NAMALWA (cell line): ENCODE measurements around the gene DQX1.
"Not testable (repeated sequence)": the region's sequence is repeated elsewhere in the genome, so short reads cannot be mapped to it uniquely, and the experiment has no call there.

Experiments used
- DNase-seq: peaks from one replicate; pipeline ENCODE4 v3.0.0-alpha.2; 2015; ENCODE audit warnings: low spot score

Gene DQX1, protein sequence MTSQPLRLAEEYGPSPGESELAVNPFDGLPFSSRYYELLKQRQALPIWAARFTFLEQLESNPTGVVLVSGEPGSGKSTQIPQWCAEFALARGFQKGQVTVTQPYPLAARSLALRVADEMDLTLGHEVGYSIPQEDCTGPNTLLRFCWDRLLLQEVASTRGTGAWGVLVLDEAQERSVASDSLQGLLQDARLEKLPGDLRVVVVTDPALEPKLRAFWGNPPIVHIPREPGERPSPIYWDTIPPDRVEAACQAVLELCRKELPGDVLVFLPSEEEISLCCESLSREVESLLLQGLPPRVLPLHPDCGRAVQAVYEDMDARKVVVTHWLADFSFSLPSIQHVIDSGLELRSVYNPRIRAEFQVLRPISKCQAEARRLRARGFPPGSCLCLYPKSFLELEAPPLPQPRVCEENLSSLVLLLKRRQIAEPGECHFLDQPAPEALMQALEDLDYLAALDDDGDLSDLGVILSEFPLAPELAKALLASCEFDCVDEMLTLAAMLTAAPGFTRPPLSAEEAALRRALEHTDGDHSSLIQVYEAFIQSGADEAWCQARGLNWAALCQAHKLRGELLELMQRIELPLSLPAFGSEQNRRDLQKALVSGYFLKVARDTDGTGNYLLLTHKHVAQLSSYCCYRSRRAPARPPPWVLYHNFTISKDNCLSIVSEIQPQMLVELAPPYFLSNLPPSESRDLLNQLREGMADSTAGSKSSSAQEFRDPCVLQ

DNA sequence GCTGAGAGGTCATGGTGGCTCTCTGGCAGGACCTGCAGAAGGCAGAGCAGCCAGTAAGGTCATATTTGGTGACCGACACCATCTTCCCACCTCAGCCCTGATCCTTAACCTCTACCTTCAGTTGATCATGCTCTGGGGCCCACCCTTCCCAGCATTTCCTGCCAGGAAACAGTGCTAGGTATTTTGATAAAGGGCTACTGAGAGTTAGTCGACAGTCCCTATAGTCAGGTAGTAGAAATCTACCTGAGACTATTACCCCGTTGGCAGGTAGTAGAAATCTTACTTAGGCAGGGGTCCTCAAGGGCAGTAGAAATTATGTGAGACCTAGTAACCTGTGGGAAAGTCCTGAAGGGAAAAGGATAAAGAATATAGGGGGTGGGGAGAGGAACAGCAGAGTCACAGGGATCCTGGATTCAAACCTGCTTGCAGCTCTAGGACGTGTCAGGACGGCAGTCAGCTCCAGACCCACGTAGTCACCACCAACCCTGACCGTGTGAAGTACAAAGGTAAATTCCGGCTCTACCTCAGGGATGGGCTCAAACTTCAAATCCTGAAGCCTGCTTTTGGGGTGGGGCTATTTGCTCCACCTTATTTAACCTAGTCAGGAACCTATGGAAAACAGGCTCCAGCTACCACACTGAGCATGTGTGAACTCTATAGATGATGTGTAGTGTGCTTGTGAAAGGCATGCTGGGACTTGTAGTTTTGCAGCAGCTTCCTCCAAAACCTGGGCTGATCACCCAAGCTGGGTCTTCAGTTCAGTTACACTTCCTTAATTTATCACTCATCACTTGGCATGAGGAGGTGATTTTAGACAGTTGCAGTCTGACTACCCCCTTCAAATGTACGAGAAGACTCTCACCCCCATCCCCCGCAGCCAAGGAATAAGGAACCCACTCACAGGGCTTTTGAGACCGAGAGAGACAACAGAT lies at the start of gene DQX1:
Gene DQX1, minus strand, starts transcription at position 515 of the 932 bp plus-strand sequence. Its CDS starts 502 bp downstream, at position 13.
- peak; percentile 84 for DNase-seq

DNA sequence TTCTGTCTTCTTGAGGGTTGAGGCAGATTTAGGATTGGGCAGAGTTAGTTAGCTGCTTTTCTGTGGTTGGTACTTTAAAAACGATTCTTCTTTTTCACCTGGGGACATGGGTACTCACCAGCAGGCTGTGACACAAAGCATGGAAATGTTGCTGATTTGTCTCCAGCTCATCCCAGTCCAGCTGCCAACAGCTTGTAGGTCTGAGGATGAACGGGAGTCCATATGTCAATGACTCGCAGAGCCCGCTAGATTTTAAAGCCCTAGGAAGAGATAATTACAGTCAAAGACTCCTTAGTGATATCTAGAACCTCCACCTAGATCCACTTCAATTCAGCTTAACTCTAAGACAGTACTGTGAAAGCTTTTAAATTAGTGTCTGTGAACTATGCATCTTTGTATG lies 49.3 kb upstream of the DQX1 start:
- DNase-seq: no peak

GRCh38 chr2:74573747-74574562 lies 47.9 kb upstream of the DQX1 start:
- peak; percentile 57 for DNase-seq

GRCh38 chr2:74572178-74572925 lies 46.3 kb upstream of the DQX1 start:
- DNase-seq: no peak

DNA sequence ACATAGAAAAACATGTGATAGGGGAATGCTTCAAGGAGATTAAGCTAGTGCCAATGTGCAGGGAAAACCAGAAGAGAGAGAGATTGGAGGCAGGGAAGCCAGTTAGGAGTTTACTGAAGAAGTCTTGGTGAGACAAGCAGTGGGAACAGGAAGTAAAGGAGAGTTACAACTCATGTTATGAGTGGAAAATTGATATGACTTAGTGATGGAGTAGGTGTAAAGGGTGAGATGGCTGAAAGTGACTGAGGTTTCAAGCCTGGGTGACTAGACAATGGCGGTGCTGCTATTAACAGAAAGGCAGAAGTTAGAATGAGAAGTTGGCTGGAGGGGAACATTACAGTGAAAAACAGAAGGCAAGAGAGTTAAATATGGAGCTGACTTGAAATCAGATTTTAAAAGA lies 45.0 kb upstream of the DQX1 start:
- DNase-seq: peak; percentile 32

DNA sequence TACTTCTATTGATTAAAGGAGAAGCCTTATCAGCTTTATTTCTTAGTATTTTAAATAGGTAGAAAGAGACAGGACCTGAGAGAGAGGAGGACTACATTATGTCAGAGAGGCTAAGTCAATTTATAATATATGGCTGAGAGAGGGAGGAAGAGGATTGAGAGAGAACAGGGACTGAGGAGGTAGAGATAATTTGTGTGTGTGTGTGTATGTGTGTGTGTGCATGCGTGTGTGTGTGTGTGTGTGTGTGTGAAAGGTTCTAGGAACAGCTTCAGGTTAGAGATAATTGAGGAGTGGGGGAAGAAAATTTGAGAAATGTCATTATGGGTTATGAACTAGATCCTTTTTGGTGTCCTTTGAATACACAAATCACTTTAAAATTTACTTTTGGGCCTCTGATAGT lies 43.7 kb upstream of the DQX1 start:
- no peak for DNase-seq

GRCh38 chr2:74567881-74568280 lies 41.9 kb upstream of the DQX1 start:
- DNase-seq: no peak

DNA sequence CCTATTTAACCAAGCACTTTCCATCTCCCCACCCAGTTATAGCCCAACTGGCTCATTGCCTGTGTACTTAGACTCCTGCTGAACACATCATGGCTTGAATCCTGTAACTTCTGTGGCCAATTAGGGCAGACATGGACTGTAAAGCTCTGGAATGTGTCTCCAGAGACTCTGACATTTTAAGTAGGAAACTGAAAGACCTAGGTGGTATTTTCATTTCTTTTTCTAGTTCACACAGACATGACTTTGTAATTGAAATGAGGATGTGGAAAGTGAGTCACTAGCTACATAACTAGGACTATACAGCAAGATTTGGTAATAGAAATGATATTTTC lies 40.7 kb upstream of the DQX1 start:
- no peak for DNase-seq

- no peak for DNase-seq
Measured at GRCh38 chr2:74566076-74566753, 40.2 kb upstream of the DQX1 start.

DNA sequence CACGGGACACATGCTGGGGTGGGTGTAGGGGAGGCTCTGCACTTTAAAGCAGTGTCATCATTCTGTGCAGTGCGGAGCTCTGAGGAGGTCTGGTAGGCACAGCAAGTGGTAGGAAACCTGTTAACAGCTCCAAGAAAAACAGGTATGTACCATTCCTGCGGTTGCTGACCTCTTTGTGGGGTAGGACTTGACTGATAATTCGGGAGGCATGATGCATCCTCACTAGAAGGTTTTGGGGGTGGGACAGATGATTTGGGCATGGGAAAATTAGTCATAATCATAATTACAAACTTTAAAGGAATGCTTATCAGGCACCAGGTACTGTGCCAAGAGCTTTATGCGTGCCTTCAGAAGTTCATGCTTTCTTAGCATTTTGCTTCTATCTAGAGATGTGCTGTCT lies 38.2 kb upstream of the DQX1 start:
- DNase-seq: no peak

GRCh38 chr2:74562126-74562775 lies 36.2 kb upstream of the DQX1 start:
- DNase-seq: no peak

GRCh38 chr2:74561022-74561421 lies 35.0 kb upstream of the DQX1 start:
- not testable (repeated sequence) for DNase-seq

- no peak for DNase-seq
Measured at GRCh38 chr2:74560591-74560990, 34.6 kb upstream of the DQX1 start.

DNA sequence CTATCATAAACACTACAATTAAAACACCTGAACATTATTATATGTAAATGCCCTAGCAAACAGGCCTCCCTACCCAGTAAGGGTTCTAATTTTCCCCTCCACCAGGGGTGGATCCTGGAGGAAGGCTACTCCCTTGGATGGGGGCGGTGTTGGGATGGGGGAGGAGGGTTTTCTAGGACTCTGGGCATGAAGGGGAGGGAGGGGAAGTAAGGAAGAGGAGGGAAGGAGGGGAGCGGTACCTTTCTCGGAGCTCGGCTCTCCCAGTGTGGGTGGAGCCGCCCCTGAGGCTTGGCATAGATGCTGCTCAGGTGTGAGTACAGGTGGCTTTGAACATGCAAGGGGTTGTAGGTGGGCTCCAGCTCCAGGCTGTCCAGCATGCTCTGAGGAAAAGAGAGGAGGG lies 33.9 kb upstream of the DQX1 start:
- DNase-seq: no peak

GRCh38 chr2:74558284-74559230 lies 32.5 kb upstream of the DQX1 start:
- DNase-seq: no peak

- no peak for DNase-seq
Measured at GRCh38 chr2:74556831-74557370, 30.9 kb upstream of the DQX1 start.

DNA sequence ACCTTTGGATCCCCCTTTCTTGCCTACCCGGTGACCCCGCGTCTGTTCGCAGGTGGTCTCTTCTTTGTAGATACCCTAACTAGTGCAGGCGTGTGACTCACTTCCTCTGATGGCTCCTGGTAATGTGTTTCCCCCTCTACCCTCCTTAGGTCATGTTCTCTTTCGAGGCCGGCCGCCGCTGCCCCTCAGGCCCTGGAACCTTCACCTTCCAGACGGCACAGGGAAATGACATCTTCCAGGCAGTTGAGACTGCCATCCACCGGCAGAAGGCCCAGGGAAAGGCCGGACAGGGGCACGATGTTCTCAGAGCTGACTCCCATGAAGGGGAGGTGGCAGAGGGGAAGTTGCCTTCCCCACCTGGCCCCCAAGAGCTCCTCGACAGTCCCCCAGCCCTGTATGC lies 30.1 kb upstream of the DQX1 start:
- DNase-seq: no peak

GRCh38 chr2:74555610-74556103 lies 29.6 kb upstream of the DQX1 start:
- DNase-seq: no peak
